ENCODE results near the gene EPHB4.

GRCh38 chr7:100812729-100813128 lies 14.6 kb downstream of the EPHB4 start:
- TF ChIP-seq EZH2phosphoT487 (IDR thresholded peaks at IDR 0.05; ENCODE audit: low read length) (no peak), EZH2 (optimal IDR thresholded peaks at IDR 0.05; ENCODE audit: low read depth, low read length) (no peak)
- TF ChIP-seq, protein P1, sequence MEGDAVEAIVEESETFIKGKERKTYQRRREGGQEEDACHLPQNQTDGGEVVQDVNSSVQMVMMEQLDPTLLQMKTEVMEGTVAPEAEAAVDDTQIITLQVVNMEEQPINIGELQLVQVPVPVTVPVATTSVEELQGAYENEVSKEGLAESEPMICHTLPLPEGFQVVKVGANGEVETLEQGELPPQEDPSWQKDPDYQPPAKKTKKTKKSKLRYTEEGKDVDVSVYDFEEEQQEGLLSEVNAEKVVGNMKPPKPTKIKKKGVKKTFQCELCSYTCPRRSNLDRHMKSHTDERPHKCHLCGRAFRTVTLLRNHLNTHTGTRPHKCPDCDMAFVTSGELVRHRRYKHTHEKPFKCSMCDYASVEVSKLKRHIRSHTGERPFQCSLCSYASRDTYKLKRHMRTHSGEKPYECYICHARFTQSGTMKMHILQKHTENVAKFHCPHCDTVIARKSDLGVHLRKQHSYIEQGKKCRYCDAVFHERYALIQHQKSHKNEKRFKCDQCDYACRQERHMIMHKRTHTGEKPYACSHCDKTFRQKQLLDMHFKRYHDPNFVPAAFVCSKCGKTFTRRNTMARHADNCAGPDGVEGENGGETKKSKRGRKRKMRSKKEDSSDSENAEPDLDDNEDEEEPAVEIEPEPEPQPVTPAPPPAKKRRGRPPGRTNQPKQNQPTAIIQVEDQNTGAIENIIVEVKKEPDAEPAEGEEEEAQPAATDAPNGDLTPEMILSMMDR (IDR thresholded peaks at IDR 0.05; ENCODE audit: low read length) = no peak

Measured in MM.1S (cell line).